Mammary epithelial cell (primary cell): ENCODE measurements around the gene TMX4.

Experiments
- EZH2 ChIP-seq: IDR thresholded peaks from 2 replicates; pipeline ENCODE4 v1.6.1; 2012; ENCODE audit warnings: low read length, inconsistent platforms, borderline replicate concordance
- TF ChIP-seq, protein P1 (sequence below), 2 donors: IDR thresholded peaks in 1 of 2; conservative IDR thresholded peaks in 1 of 2; 2 replicates each; pipeline ENCODE4 v1.5.1; 2011 to 2012; ENCODE audit warnings: inconsistent platforms in 2 of 2, low read length in 2 of 2, mild to moderate bottlenecking in 2 of 2, control low read depth in 1 of 2, low read depth in 1 of 2; ENCODE audit not compliant: insufficient read depth in 1 of 2; ENCODE audit errors: extremely low read depth in 1 of 2

DNA sequence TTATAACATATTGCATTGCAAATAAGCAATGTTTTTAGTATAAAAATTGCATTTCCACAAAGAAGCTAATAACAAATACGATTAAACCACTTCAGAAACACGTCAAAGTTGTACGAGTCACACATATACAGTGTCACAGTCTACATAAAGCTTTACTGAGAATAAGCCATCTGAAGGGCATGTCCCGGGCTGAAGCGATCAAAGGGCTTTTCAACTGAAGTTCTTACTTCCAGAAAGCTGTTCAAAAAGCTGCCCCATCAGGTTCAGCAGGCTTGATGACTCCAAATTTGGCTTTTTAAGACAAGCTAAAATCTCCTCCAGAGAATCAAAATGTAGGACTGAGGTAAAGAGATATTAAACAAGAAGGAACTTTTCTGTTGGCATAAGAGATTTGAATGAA, 41.9 kb downstream of the TMX4 start:
- TF ChIP-seq, protein P1, sequence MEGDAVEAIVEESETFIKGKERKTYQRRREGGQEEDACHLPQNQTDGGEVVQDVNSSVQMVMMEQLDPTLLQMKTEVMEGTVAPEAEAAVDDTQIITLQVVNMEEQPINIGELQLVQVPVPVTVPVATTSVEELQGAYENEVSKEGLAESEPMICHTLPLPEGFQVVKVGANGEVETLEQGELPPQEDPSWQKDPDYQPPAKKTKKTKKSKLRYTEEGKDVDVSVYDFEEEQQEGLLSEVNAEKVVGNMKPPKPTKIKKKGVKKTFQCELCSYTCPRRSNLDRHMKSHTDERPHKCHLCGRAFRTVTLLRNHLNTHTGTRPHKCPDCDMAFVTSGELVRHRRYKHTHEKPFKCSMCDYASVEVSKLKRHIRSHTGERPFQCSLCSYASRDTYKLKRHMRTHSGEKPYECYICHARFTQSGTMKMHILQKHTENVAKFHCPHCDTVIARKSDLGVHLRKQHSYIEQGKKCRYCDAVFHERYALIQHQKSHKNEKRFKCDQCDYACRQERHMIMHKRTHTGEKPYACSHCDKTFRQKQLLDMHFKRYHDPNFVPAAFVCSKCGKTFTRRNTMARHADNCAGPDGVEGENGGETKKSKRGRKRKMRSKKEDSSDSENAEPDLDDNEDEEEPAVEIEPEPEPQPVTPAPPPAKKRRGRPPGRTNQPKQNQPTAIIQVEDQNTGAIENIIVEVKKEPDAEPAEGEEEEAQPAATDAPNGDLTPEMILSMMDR (conservative IDR thresholded peaks at IDR 0.05 in 1 of 2, IDR thresholded peaks at IDR 0.05 in 1 of 2; ENCODE audit: extremely low read depth in 1 of 2, insufficient read depth in 1 of 2, low read depth in 1 of 2, low read length in 2 of 2) = no peak
- no peak for TF ChIP-seq EZH2
